ENCODE data around the gene ZNF799. TPM values are rescaled to one million over a fixed set of nuclear protein-coding genes. Genes with fewer than 3 reads are reported as not detected.
A peak's percentile ranks its signal among the peaks of the same experiment; 100 is the strongest.

Gene ZNF799
- 7.0 and 8.7 TPM in 2 replicates for total RNA-seq (ENCODE audit: low replicate concordance)

GRCh38 chr19:12400633-12401502, at the start of gene ZNF799:
Gene ZNF799, minus strand, starts transcription at chr19:12401271. Its CDS starts 201 bp downstream, at chr19:12401070.
- Histone ChIP-seq H3K36me3 (no peaks in the 10 kb centered on the region), H3K9ac (no peak within 1 kb of the TSS), H2AFZ (replicated peaks) (peak within 1 kb of the TSS; percentile 99), H3K79me2 (ENCODE audit: low read depth) (peaks cover 8% of the 10 kb centered on the region), H3F3A (ENCODE audit: low read depth) (peaks cover 16% of the 10 kb centered on the region), H4K20me1 (ENCODE audit: low read depth) (no peaks in the 10 kb centered on the region), H3K4me1 (peaks cover 3% of the 10 kb centered on the region), H3K4me2 (peak within 1 kb of the TSS; percentile 71), H3K9me3 (ENCODE audit: low read depth) (no peaks in the 10 kb centered on the region), H3K4me3 (peak within 1 kb of the TSS; percentile 99), H3K27ac (peak within 1 kb of the TSS; percentile 42), H3K27me3 (no peaks in the 10 kb centered on the region)
- peaks cover 5% of the 10 kb centered on the region for H3K4me1 Mint-ChIP-seq
- H3K36me3 Mint-ChIP-seq: peaks cover 21% of the 10 kb centered on the region
- H3K27me3 Mint-ChIP-seq (ENCODE audit: insufficient read depth, low read depth): peaks cover 2% of the 10 kb centered on the region
- DNase-seq (ENCODE audit: low spot score): peak; percentile 95
- H3K9me3 Mint-ChIP-seq: peaks cover 46% of the 10 kb centered on the region
- H3K4me3 Mint-ChIP-seq: peak within 1 kb of the TSS; percentile 95
- no peak for TF ChIP-seq EZH2phosphoT487 (IDR thresholded peaks at IDR 0.05)
- peak; percentile 20 for TF ChIP-seq CTCF (IDR thresholded peaks at IDR 0.05)
- H3K27ac Mint-ChIP-seq: peak within 1 kb of the TSS; percentile 50

- H3K4me1 Mint-ChIP-seq: no peaks in the 10 kb centered on the region
These were observed 49.8 kb upstream of the ZNF799 start for GRCh38 chr19:12450844-12451243.

GRCh38 chr19:12448808-12449207, 47.7 kb upstream of the ZNF799 start:
- Mint-ChIP-seq H3K36me3 (peaks cover 13% of the 10 kb centered on the region), H3K9me3 (peaks cover 63% of the 10 kb centered on the region), H3K4me3 (no peak overlapping the region), H3K27ac (no peak overlapping the region), H3K27me3 (ENCODE audit: insufficient read depth, low read depth) (peaks cover 3% of the 10 kb centered on the region), H3K4me1 (no peaks in the 10 kb centered on the region)
- Histone ChIP-seq H3K9ac (no peak overlapping the region), H3K36me3 (no peaks in the 10 kb centered on the region), H3K27me3 (no peaks in the 10 kb centered on the region), H3K9me3 (ENCODE audit: low read depth) (peaks cover 5% of the 10 kb centered on the region), H3K79me2 (ENCODE audit: low read depth) (no peaks in the 10 kb centered on the region), H4K20me1 (ENCODE audit: low read depth) (no peaks in the 10 kb centered on the region), H3F3A (ENCODE audit: low read depth) (no peaks in the 10 kb centered on the region), H2AFZ (replicated peaks) (no peak overlapping the region), H3K27ac (no peak overlapping the region), H3K4me2 (no peak overlapping the region), H3K4me3 (no peak overlapping the region), H3K4me1 (no peaks in the 10 kb centered on the region)
- no peak for DNase-seq (ENCODE audit: low spot score)
- TF ChIP-seq EZH2 (IDR thresholded peaks at IDR 0.05) (no peak), CTCF (IDR thresholded peaks at IDR 0.05) (no peak), EZH2phosphoT487 (IDR thresholded peaks at IDR 0.05) (no peak)

More at GRCh38 chr19:12450844-12451243, 49.8 kb upstream of the ZNF799 start:
- Histone ChIP-seq H2AFZ (replicated peaks) (no peak overlapping the region), H3K36me3 (no peaks in the 10 kb centered on the region), H4K20me1 (ENCODE audit: low read depth) (no peaks in the 10 kb centered on the region), H3K9ac (no peak overlapping the region), H3K27me3 (no peaks in the 10 kb centered on the region), H3K79me2 (ENCODE audit: low read depth) (no peaks in the 10 kb centered on the region), H3K4me3 (no peak overlapping the region), H3K9me3 (ENCODE audit: low read depth) (peaks cover 3% of the 10 kb centered on the region), H3K4me1 (no peaks in the 10 kb centered on the region), H3F3A (ENCODE audit: low read depth) (no peaks in the 10 kb centered on the region), H3K27ac (no peak overlapping the region), H3K4me2 (no peak overlapping the region)
- Mint-ChIP-seq H3K4me3 (no peak overlapping the region), H3K27me3 (ENCODE audit: insufficient read depth, low read depth) (peaks cover 3% of the 10 kb centered on the region), H3K9me3 (peaks cover 57% of the 10 kb centered on the region), H3K36me3 (peaks cover 19% of the 10 kb centered on the region), H3K27ac (no peak overlapping the region)
- TF ChIP-seq CTCF (IDR thresholded peaks at IDR 0.05) (no peak), EZH2phosphoT487 (IDR thresholded peaks at IDR 0.05) (no peak), EZH2 (IDR thresholded peaks at IDR 0.05) (no peak)
- DNase-seq (ENCODE audit: low spot score): no peak

Data from neural progenitor cell (in vitro differentiated cells).